Activated CD4-positive, alpha-beta T cell treated with anti-CD3 and anti-CD28 coated beads, Interleukin-2, amount 50 U/mL, for 24 hours (primary cell): ENCODE measurements around the gene EBF4.
"Not testable (repeated sequence)": the region's sequence is repeated elsewhere in the genome, so short reads cannot be mapped to it uniquely, and the experiment has no call there.

Experiments used
- DNase-seq, 2 donors: peaks; one replicate each; pipeline ENCODE4 v3.0.0-alpha.2; 2020; ENCODE audit warnings: low read depth in 1 of 2, low spot score in 1 of 2

EBF4 gene

DNA sequence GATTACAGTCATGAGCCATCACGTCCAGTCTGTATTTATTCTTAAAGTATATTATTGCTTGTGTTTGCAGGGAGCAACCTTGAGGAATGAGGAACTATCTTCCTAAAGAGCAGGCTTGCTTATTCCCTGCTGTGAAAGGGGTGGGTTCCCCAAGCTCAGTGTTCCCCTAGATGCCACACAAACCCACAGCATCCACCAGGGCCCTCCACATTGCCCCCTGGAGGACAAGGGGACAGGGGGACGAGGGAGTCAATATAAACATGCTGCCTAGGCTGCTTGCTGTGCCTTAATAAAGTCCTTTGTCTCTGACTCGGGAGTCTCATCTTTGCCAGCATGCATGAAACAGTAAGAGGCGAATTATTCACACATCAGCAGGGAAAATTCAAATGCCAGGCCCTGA lies 20.6 kb upstream of the EBF4 start:
- no peak for DNase-seq

DNA sequence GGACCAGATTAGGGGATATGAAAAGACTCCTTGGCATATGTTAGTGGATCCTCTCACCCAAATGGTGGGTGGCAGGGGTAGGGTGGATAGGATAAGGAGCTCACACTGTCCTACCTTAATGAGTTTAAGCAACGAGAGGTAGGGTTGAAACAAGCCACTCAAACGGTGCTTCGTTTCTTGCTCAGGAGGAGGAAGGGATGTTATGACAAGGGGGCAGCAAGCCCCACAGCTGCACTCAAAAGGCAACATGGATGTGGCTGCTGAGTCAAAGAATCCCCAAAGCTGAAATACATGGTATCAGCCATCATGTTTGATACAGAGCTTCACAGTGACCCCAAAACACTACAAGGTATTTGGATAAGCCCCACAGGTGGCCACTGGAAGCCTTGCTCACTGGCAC lies 20.1 kb upstream of the EBF4 start:
- DNase-seq, result no peak

DNA sequence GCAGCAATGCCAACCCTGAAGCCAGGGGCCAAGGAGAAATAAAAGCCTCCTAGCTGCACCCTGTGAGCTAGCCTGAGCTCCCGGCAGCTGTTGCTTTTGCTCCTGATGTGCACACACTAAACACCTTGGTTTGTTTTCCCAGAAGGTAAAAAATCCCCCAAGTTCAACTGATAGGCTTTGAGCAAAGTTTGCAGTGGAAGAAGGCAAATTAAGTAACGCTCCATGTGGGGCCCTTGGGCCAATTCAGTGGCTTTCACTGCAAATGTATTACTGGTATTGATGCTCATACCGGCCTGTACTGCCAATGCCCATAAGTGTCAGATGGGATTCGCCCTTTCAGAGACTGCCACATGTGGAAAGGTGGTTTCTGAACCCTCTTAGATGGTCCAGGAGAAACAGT lies 19.1 kb upstream of the EBF4 start:
- DNase-seq, result no peak

DNA sequence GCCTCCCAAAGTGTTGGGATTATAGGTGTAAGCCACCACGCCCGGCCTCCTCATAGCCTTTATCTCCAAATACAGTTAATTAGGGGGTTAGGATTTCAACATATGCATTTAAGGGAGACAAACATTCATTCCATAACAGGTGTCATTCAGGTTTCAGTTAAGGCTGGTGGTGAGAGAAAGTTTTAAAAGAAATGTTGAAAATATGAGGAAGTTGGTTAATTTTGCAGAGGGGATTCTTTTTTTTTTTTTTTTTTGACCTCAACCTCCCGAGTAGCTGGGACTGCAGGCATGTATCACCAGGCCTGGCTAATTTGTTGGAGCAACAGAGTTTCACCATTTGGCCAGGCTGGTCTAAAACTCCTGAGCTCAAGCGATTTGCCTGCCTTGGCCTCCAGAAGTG lies 12.5 kb upstream of the EBF4 start:
- DNase-seq, result no peak

DNA sequence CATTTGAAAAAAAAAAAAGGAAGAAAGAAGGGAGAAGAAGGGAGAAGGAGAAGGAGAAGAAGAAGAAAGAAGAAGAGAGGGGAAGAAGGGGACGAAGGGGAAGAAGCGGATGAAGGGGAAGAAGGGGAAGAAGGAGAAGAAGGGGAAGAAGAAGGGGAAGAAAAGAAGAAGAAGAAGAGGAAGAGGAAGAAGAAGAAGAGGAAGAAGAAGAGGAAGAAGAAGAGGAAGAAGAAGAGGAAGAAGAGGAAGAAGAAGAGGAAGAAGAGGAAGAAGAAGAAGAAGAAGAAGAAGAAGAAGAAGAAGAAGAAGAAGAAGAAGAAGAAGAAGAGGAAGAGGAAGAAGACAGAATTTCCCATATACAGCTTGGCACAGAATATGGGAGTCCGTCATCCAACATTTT lies 10.5 kb upstream of the EBF4 start:
- not testable (repeated sequence) for DNase-seq

DNA sequence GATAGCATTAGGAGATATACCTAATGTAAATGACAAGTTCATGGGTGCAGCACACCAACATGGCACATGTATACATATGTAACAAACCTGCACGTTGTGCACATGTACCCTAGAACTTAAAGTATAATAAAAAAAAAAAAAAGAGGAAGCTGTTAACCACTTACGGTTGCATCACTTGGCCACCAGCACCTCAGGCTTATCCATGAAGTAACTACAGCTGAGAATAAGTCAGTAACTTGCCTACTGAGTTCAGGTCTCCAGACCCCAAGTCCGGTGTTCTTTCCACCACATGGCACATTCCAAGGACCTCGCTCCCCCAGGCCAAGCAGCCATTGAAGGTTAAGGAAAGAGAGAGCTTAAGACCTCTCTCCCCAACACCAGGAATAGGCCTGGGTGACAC lies 7.8 kb upstream of the EBF4 start:
- DNase-seq, result not testable (repeated sequence)

DNA sequence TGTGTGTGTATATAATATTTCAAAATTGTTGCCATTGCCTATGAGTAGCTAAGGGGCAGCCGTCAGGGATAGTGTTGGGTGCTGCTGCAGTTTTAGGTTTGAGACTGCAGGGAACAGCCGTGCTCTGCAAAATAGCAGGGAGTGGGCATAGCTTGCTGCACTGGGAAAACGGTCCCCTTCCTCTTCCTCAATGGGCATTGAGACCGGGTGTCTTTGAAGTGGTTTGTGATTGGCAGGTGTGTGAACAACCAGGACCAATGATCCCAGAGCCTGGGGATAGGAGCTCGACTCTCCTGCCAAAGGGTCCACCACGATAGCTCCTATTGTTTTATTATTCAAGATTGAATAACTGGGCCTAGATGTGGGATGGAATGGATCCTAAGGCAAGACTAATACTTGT lies 5.1 kb upstream of the EBF4 start:
- no peak for DNase-seq

DNA sequence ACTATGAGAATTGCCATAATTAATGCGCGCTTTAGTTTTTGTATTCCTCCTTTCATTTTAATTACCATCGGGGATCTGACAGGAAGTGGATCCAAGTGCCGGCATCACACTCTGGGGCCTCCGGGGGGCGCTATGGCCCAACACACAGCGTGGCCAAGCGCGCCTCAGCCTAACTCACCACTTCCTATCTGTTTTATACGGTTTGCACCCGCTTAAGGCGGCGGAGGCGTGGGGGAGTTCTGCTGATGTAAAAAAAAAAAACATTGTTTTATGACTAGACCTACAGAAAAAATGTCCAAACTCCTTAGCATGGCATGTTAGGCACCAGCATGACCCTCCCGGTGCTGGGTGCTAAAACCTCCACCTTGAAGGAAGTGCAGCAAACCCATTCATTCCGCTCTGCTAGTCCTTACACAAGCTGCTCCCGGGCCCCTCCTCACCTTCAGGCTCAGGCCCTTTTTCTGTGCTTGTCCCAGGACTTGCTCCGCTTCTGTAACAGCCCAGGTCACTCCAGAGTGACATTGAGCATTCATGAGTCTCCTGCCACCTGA lies 4.5 kb upstream of the EBF4 start:
- DNase-seq, result peak; percentile 57 to 63

DNA sequence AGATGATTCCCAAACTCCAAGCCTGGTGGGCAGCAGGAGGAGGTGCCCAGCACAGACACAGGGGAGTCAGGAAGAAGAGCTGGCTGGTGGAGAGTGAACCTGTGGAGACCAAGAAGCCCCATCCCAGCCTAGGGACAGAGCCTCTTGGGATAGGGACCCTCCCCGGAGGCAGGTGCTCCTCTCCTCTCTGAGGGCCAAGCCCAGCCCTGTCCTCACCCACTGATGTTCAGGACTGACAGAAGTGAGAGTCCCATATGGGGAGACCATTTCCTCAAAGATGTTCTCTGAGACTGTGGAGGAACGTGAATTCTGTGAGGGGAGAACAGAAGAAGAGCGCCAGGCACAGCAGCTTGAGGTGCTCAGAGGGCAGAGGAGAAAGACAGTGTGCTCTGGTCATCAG lies 2.4 kb upstream of the EBF4 start:
- DNase-seq, result no peak

DNA sequence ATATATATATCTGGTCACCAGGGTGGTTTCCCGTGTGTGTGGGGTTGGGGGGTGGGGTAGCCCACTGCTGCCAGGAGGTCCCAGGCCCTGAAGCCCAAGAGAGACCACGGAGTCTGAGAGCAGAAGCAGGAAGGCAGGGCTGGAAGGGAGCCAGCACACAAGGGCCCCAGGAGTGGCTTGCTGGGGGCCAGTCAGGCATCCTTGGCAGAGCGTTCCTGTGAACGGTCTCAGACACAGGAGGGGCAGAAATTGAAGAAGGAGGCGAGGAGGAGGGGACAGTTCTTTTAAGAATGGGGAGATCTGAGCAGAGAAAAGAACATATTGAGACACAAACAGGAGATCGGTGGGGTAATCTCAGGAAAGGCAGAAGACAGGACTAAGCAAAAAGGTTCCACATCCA lies 1.9 kb upstream of the EBF4 start:
- no peak for DNase-seq

DNA sequence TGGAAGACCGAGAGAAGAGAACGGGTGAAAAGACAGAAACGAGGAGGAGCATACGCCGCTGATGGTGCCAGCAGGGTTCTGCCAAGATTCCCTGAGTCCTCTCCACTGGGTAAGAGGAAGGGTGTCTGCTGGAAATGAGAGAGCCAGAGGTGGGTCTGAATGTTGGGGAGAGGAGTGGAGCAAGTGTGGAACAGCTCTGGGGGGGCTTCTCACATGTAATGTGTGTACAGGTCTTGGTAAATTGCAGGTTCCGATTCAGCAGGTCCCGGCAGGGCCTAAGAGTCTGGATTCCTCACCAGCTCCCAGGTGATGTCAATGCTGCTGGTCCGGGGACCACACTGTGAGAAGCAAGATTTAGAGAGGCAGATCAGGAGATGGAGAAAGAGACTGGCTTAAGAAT lies 1.5 kb upstream of the EBF4 start:
- DNase-seq, result no peak

DNA sequence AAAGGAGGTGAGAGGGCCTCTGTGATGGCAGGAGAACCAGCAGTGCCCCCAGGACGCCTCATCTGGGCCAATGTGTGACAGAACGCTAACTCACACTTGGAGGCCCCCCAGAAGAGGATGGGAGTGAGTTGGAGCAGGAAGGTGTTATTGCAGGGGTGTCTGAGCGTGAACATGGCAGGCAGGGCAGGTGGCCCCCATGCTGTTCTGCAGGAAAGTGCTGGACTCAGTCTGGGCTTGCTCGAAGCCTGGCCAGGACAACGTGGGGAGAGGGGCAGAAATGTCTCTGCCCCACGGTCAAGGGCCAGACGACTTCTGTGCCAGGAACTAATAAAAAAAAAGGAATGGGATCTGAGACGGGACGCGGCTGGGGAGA lies 931 bp upstream of the EBF4 start:
- no peak for DNase-seq

DNA sequence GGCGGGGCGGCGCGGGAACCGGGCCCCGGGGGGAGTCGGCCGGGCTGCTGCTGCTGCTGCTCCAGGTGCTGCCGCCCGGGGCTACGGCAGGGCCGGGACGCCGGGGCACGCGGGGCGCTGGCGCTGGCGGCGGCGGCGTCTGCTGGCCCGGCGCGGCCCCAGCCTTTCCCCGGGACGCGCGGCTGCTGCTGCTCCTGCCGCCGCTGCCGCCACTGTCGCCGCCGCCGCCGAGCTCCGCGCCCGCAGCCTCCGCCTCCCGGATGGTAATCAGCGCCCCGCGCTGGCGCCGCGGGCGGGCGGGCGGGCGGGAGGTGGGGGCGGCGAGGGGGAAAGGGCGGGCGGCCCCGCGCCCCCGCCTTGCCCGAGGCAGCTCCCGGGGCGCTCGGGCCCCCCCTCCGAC lies 306 bp downstream of the EBF4 start:
- DNase-seq, result no peak

DNA sequence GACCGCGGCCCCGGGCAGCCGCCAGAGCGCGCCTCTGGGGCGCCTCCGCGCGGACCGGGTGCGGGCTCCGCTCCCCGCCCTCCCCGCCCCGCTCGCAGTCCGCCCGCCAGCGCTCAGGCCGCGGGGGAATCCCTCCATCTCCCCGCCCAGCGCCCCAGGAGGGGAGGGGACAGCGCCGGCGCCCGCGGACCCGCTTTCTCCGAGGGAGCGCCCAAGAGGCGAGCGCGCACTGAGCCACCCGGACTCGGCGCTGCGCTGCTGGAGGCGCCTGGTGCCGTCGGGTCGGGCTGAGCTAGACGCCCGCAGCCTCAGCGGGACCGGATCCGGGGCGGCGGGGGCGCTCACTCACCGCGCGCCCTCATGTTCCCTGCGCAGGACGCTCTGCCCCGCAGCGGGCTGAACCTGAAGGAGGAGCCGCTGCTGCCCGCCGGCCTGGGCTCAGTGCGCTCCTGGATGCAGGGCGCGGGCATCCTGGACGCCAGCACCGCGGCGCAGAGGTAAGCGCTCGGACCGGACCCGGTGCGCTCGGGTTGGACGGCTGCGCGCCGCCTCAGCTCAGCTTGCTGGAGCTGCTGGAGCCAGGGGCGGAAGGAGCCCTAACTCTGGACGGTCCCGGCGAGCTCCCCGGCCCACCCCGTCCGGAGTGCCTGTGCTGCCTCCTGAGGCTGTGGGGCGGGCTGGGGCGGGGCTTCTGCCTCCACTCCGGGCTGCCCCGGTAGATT lies 867 bp downstream of the EBF4 start:
- DNase-seq, result no peak

DNA sequence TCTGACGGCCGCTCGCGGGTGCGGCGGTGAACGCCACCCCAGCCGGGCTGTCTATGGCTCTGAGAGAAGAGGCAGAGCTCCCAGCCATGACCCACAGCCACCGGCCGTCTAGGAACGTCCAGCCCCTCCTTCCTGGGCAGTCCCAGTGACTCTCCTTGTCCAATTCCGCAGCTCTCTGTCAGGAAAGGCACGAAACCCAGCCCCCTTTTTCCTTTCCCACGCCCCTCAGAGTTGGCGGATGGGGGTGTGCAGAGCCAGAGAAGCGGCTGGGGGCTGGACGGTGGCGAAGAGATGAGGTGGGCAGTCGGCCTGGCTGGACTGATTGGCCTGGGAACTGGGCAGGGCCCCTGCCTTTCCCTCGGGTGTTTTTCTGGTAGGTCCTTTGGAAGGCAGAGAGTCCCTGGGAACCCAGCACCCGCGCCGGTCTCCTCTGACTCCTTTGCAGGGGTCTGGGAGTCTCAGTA lies 1.5 kb downstream of the EBF4 start:
- no peak for DNase-seq

DNA sequence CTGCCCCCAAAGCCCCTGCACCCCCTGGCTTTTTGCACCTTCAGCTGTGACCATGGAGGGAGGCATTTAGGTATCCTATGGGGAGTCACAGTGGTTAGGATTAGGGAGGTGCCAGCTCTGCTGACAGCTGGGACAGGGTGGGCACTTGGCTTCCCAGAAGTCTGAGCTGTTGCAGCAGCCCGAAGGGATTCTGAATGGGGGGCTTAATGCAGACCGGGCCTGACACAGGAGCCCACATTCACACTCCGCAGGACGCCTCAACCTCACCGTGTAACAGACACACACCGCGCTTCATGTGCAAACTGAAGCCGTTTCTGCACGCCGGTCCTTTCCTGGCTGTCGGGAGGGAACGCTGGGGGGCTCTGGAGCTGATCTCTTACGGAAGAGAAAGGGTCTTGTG lies 1.9 kb downstream of the EBF4 start:
- DNase-seq, result no peak

DNA sequence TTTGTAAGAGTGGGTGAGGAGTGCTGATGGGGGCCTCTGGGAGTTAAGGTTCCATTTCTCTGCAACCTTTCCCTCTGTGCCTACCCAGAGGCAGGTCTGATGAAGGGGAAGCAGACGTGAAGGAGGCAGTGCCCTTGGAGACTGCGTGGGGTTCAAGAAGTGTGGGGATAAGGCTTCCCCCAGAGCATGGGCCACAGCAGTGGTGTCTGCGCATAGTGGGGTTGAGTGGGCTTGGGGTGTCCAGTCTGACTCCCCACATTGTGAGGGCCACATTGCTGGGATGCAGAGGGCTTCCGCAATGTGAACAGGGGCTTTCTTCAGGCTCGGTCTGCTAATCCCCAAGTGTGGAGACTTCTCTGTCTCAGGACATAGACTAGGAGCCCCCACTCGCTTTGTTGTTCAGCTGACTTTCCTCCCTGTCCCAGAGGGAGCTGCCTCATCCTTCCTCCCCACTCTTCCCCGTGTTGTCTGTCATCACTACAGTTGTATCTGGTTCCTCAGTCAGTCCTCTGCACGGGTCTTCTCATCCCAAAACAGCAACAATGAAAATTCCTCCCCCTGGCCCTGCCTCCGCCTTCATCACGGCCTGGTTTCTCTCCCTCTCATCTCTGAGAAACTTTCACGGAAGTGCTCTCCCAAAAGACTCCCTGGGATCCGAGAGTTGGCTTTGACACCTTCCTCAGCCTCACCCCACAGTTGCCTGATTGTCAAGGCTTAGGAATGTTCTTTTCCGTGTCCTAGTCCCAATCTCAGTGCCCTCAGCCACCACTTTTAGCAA lies 2.8 kb downstream of the EBF4 start:
- no peak for DNase-seq

DNA sequence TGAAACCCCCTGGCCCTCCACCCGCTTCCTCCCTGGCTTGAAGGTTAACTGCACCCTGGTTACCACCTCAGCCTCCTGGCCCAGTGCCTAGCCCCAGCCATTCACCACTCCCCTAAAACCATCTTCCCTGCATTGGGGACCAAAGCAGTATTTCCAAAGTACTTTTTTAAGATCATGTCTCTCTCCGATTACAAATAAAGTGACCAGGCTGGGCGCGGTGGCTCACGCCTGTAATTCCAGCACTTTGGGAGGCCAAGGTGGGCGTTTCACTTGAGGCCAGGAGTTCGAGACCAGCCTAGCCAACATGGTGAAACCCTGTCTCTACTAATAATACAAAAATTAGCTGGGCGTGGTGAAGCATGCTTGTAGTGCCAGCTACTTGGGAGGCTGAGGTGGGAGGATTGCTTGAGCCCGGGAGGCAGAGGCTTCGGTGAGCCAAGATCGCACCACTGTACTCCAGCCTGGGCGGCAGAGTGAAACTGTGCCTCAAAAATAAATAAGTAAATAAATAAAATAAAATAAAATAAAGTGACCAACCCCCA lies 3.5 kb downstream of the EBF4 start:
- DNase-seq, result not testable (repeated sequence)

DNA sequence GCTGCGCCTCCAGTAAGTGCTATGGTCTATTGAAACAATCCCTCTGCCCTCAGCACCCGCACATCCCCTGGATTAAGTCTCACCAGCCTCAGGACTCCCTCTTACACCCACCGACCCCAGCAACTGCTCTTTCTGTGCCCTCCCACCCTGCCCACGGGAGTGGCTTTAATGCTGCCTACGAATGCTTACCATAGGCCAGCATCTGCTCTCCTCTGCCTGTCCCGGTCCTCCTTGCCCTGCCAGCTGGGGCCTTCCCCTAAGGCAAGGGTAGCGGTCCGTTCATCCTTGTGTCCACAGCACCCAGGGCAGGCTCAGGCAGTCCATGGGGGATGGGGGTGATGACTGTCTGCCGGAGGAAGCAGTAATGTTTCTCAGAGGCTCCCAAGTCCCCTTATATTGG lies 4.1 kb downstream of the EBF4 start:
- no peak for DNase-seq

DNA sequence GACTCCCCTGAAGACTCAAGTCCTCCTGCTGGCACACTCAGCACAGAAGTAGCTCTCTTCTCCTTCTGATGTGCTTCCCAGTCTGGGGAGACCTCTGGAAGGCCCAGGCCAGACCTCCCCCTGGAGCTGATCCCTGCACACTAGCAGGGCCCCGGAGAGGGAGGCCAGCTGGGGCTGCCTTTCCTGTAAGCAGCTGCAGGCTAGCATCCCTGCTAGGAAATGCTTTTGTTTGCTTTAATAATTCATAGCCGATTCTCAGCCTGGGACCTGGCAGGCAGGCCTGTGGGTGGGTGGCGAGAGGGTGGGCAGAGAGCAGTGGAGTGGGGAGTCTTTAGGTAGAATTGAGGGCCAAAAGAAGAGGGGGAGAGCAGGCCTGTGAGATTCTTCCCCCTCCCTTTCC lies 5.2 kb downstream of the EBF4 start:
- DNase-seq, result no peak

DNA sequence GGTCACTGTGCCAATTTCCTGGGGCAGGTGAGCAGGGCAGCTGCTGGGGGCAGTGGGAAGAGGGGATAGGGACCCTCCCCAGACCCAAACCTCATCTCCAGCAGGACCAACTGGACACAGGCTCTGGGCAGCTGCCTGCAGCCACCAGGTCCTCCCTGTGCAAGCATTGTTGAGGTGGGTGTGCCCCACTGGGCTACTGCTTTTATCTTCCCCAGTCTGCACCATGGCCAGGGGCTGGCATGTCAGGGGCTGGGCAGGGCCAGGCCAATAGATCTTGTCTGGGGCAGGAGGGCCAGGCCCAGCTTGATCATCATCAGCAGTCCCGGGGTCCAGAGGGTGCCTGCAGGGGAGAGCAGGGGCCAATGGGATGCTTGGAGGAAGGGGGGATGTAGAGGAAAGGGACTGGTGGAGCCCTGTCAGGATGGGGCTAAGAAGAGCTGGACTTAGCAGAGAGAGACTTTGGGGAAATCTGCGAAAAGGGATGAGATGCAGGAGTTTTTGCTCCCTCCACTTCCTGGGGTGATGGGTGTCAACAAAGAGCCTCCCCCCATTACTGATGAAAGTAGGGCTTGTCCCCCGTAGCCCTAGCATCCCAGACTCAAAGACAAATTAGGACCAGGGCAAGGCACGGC lies 5.7 kb downstream of the EBF4 start:
- no peak for DNase-seq

DNA sequence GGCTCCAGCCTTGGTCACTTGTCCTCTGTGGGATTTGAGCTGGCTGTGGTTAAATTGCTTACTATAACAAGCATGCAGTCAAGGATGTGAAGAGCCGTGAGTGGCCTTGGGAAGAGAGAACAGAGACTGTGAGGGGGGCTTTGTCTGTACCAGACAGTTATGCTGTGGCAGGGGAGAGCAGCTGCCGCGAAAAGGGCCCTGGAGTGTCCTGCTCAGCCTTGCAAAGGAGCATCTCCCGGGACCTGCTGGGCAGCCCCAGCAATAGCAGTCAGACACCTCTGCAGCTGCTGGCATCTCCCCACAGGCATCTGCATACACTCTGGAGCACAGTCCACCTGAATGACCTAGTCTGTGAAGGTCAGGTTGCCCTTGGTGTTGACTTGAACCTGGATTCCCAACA lies 6.3 kb downstream of the EBF4 start:
- no peak for DNase-seq
